A673 (cell line): ENCODE data around the gene FES. TPM values are rescaled to one million over a fixed set of nuclear protein-coding genes. Genes with fewer than 3 reads are reported as not detected.

Experiments
- BruUV-seq: library from RNA; stranded (reverse); fragments of 400-500 nt; replicated peaks from 2 replicates; lab custom pipeline; 2021; lab: Mats Ljungman, UMichigan
- CTCF ChIA-PET: fragments of 300-600 bp; sonication (Branson Sonifier 250); formaldehyde crosslinking; loops from one replicate; lab custom pipeline; 2022; ENCODE audit warnings: antibody characterized with exemption; lab: Charles Lee
- POLR2A ChIA-PET: fragments of 300-600 bp; sonication (Branson Sonifier 250); formaldehyde crosslinking; loops from one replicate; lab custom pipeline; 2022; ENCODE audit warnings: antibody characterized with exemption; ENCODE audit not compliant: low non-redundant PET; lab: Charles Lee
- DNase-seq: peaks from one replicate; pipeline ENCODE4 v3.0.0-alpha.2; 2015; ENCODE audit warnings: low spot score
- H3K27ac ChIP-seq: fragments of 200-600 bp; sonication (generic); 2 replicates; pipeline ENCODE4 v1.5.1; 2016; ENCODE audit warnings: mixed run types, low read depth, mild to moderate bottlenecking, mixed read lengths, antibody characterized with exemption, low read length; ENCODE audit not compliant: poor library complexity, severe bottlenecking
- H3K27me3 ChIP-seq: fragments of 200-600 bp; sonication (generic); replicated peaks from 2 replicates; pipeline ENCODE4 v1.6.1; 2017; ENCODE audit warnings: mixed run types, low read depth, mild to moderate bottlenecking, mixed read lengths, antibody characterized with exemption, low read length; ENCODE audit not compliant: insufficient read depth, poor library complexity
- H3K36me3 ChIP-seq: fragments of 200-600 bp; sonication (generic); 2 replicates; pipeline ENCODE4 v1.6.1; 2016; ENCODE audit warnings: mixed run types, mild to moderate bottlenecking, mixed read lengths, antibody characterized with exemption, low read length; ENCODE audit not compliant: insufficient read depth, poor library complexity, severe bottlenecking
- H3K4me1 ChIP-seq: fragments of 200-600 bp; sonication (generic); 2 replicates; pipeline ENCODE4 v1.6.1; 2017; ENCODE audit warnings: mixed run types, mild to moderate bottlenecking, mixed read lengths, antibody characterized with exemption, low read length; ENCODE audit not compliant: insufficient read depth, poor library complexity, severe bottlenecking
- H3K4me3 ChIP-seq: fragments of 200-600 bp; sonication (generic); 2 replicates; pipeline ENCODE4 v1.5.1; 2016; ENCODE audit warnings: low read depth, mixed run types, mild to moderate bottlenecking, mixed read lengths, low read length; ENCODE audit not compliant: poor library complexity, severe bottlenecking
- H3K9me3 ChIP-seq: fragments of 200-600 bp; sonication (generic); 2 replicates; pipeline ENCODE4 v1.6.1; 2016; ENCODE audit warnings: mixed run types, low read depth, mild to moderate bottlenecking, mixed read lengths, antibody characterized with exemption, low read length; ENCODE audit not compliant: poor library complexity, severe bottlenecking
- EZH2 ChIP-seq: fragments of 200-600 bp; sonication (generic); IDR thresholded peaks from 2 replicates; pipeline ENCODE4 v1.6.1; 2017; ENCODE audit warnings: borderline replicate concordance, low read depth, mild to moderate bottlenecking, mixed read lengths, antibody characterized with exemption, low read length; ENCODE audit not compliant: poor library complexity, severe bottlenecking
- intact Hi-C: fragments of 100-400 bp; cut with micrococcal nuclease; formaldehyde crosslinking; loops from one replicate; pipeline ENCODE4 v1.10.0; 2022; ENCODE audit not compliant: unreplicated experiment
- total RNA-seq: library from RNA; stranded (reverse); gene quantifications from 2 replicates; pipeline ENCODE4 v1.2.3, GENCODE V29; 2021
- TF ChIP-seq, protein P1 (sequence below): fragments of 300-800, 200-600 bp; sonication (generic); conservative IDR thresholded peaks from 2 replicates; pipeline ENCODE4 v1.5.1; 2017; ENCODE audit warnings: low read depth, mild to moderate bottlenecking, antibody characterized with exemption, low read length, moderate library complexity, mixed read lengths

Gene FES
- total RNA-seq, 1 experiment from 2014 or later, result 3.8 TPM

DNA sequence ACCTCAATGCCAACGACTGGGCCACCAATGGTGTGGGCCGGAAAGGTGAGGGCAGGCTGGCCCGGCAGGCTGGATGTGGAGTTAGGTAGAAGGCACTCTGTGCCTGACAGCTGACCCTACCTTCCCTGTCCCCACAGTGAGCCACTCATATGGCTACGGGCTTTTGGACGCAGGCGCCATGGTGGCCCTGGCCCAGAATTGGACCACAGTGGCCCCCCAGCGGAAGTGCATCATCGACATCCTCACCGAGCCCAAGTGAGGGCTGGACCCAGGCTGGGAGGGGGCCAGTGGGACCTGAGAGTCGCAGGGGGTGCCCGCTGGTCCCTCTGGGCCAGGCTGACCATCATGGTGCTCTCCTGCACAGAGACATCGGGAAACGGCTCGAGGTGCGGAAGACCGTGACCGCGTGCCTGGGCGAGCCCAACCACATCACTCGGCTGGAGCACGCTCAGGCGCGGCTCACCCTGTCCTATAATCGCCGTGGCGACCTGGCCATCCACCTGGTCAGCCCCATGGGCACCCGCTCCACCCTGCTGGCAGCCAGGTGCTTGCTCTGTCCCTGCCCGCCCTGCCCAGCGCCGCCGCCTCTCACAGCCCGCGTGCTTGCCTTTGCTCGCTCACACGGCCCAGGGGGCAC is 4.5 kb upstream of the FES start:
- Histone ChIP-seq H3K4me1 (no peaks in the 10 kb centered on the region), H3K36me3 (peaks cover 50% of the 10 kb centered on the region), H3K9me3 (no peaks in the 10 kb centered on the region), H3K27ac (no peak overlapping the region), H3K4me3 (no peak overlapping the region), H3K27me3 (no peaks in the 10 kb centered on the region)
- no peak for DNase-seq
- POLR2A ChIA-PET, result no interaction called here
- CTCF ChIA-PET, result no interaction called here
- no TSS peak for BruUV-seq
- intact Hi-C loops, result no loop called here
- no peak for TF ChIP-seq EZH2
- TF ChIP-seq, protein P1, sequence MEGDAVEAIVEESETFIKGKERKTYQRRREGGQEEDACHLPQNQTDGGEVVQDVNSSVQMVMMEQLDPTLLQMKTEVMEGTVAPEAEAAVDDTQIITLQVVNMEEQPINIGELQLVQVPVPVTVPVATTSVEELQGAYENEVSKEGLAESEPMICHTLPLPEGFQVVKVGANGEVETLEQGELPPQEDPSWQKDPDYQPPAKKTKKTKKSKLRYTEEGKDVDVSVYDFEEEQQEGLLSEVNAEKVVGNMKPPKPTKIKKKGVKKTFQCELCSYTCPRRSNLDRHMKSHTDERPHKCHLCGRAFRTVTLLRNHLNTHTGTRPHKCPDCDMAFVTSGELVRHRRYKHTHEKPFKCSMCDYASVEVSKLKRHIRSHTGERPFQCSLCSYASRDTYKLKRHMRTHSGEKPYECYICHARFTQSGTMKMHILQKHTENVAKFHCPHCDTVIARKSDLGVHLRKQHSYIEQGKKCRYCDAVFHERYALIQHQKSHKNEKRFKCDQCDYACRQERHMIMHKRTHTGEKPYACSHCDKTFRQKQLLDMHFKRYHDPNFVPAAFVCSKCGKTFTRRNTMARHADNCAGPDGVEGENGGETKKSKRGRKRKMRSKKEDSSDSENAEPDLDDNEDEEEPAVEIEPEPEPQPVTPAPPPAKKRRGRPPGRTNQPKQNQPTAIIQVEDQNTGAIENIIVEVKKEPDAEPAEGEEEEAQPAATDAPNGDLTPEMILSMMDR, result no peak

DNA sequence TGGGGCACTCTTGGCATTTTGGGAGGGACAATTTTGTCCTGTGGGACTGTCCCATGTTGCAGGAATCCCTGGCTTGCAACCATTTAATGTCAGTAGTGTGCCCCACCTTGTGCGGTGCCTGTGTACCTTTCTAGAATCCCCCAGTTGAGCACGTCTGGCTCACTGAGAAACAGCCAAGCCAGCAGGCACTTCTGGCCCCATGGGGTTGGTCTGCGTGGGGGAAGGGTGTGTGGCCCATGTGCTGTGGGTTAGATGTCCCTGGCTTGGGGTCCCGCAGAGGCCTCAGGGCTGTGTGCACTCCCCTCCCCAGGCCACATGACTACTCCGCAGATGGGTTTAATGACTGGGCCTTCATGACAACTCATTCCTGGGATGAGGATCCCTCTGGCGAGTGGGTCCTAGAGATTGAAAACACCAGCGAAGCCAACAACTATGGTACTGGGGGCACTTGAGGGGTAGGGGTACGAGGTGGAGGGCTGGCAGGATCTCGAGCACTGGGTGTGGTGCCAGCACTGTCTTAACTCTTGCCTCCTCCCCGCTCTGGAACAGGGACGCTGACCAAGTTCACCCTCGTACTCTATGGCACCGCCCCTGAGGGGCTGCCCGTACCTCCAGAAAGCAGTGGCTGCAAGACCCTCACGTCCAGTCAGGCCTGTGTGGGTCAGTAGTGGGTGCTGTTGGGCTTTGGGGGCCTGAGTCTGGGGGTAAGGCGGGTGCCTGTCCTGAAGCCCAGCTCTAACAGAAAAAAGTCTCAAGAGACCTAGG is 3.7 kb upstream of the FES start:
- TF ChIP-seq, protein P1, result no peak
- no peak for TF ChIP-seq EZH2
- intact Hi-C loops, result no loop called here
- Histone ChIP-seq H3K4me3 (no peak overlapping the region), H3K27ac (no peak overlapping the region), H3K27me3 (no peaks in the 10 kb centered on the region), H3K9me3 (no peaks in the 10 kb centered on the region), H3K4me1 (no peaks in the 10 kb centered on the region), H3K36me3 (peaks cover 50% of the 10 kb centered on the region)
- ChIA-PET POLR2A (no interaction called here), CTCF (no interaction called here)
- DNase-seq, result no peak
- no TSS peak for BruUV-seq

DNA sequence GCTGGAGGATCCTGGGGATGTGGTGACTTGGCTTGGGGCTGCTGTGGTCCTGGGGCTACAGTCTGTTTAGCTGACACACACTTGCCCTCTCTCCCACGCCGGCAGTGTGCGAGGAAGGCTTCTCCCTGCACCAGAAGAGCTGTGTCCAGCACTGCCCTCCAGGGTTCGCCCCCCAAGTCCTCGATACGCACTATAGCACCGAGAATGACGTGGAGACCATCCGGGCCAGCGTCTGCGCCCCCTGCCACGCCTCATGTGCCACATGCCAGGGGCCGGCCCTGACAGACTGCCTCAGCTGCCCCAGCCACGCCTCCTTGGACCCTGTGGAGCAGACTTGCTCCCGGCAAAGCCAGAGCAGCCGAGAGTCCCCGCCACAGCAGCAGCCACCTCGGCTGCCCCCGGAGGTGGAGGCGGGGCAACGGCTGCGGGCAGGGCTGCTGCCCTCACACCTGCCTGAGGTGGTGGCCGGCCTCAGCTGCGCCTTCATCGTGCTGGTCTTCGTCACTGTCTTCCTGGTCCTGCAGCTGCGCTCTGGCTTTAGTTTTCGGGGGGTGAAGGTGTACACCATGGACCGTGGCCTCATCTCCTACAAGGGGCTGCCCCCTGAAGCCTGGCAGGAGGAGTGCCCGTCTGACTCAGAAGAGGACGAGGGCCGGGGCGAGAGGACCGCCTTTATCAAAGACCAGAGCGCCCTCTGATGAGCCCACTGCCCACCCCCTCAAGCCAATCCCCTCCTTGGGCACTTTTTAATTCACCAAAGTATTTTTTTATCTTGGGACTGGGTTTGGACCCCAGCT is 2.9 kb upstream of the FES start:
- no peak overlapping the region for H3K27ac ChIP-seq
- H3K36me3 ChIP-seq, result peaks cover 44% of the 10 kb centered on the region
- BruUV-seq, result no TSS peak
- ChIA-PET CTCF (no interaction called here), POLR2A (no interaction called here)
- H3K27me3 ChIP-seq, result no peaks in the 10 kb centered on the region
- TF ChIP-seq EZH2, result no peak
- TF ChIP-seq, protein P1, result no peak
- no peak overlapping the region for H3K4me3 ChIP-seq
- H3K9me3 ChIP-seq, result no peaks in the 10 kb centered on the region
- intact Hi-C loops, result no loop called here
- DNase-seq, result no peak
- H3K4me1 ChIP-seq, result no peaks in the 10 kb centered on the region
